ENCODE results near the gene TMEM130. TPM values are rescaled to one million over a fixed set of nuclear protein-coding genes. Genes with fewer than 3 reads are reported as not detected.

The TMEM130 gene
- total and polyA plus RNA-seq, 4 donors, result 0.34 to 1.5 (median 0.60) TPM

GRCh38 chr7:98821348-98821747, 48.5 kb downstream of the TMEM130 start:
- DNase-seq, result no peak
- WGBS, 2 donors, result 90 to 93% methylated on average over 1 of the region's 1 CpG
- Histone ChIP-seq H3K27me3 (ENCODE audit: control insufficient read depth in 3 of 3, insufficient read depth in 3 of 3, low read length in 2 of 3) (no peaks in the 10 kb centered on the region), H3K36me3 (ENCODE audit: control insufficient read depth in 4 of 4, insufficient read depth in 4 of 4, low read length in 4 of 4) (no peaks in the 10 kb centered on the region), H3K9ac (ENCODE audit: insufficient read depth in 1 of 2, low read length in 2 of 2) (no peak overlapping the region), H3K27ac (ENCODE audit: low read depth in 1 of 2, low read length in 1 of 2) (no peak overlapping the region), H3K4me1 (ENCODE audit: control insufficient read depth in 5 of 5, insufficient read depth in 5 of 5, low read length in 5 of 5) (peaks cover 0 to 3% (median 0%) of the 10 kb centered on the region in 5 donors), H3K4me3 (no peak overlapping the region), H3K9me3 (ENCODE audit: control insufficient read depth in 4 of 4, insufficient read depth in 3 of 4, low read length in 3 of 4) (peaks cover 0 to 1% (median 0%) of the 10 kb centered on the region in 4 donors)
- ATAC-seq (ENCODE audit: insufficient read depth, low FRiP score), result no peak
- TF ChIP-seq CTCF (IDR thresholded peaks at IDR 0.05; ENCODE audit: control extremely low read depth, extremely low read depth), result no peak

- Histone ChIP-seq H3K27ac (ENCODE audit: low read depth in 1 of 2, low read length in 1 of 2) (peak overlapping the region in 1 of 2 donors; percentile 64), H3K9ac (ENCODE audit: insufficient read depth in 1 of 2, low read length in 2 of 2) (no peak overlapping the region), H3K36me3 (ENCODE audit: control insufficient read depth in 4 of 4, insufficient read depth in 4 of 4, low read length in 4 of 4) (no peaks in the 10 kb centered on the region), H3K9me3 (ENCODE audit: control insufficient read depth in 4 of 4, insufficient read depth in 3 of 4, low read length in 3 of 4) (peaks cover 0 to 1% (median 0%) of the 10 kb centered on the region in 4 donors), H3K4me1 (ENCODE audit: control insufficient read depth in 5 of 5, insufficient read depth in 5 of 5, low read length in 5 of 5) (peaks cover 0 to 3% (median 0%) of the 10 kb centered on the region in 5 donors), H3K4me3 (no peak overlapping the region), H3K27me3 (ENCODE audit: control insufficient read depth in 3 of 3, insufficient read depth in 3 of 3, low read length in 2 of 3) (no peaks in the 10 kb centered on the region)
- WGBS, 2 donors, result 91 to 93% methylated on average over 3 of the region's 3 CpGs
- DNase-seq (no peak), ATAC-seq (ENCODE audit: insufficient read depth, low FRiP score) (no peak)
- TF ChIP-seq CTCF (IDR thresholded peaks at IDR 0.05; ENCODE audit: control extremely low read depth, extremely low read depth), result no peak
These were observed 52.7 kb downstream of the TMEM130 start for GRCh38 chr7:98816967-98817710.

GRCh38 chr7:98816241-98816640, 53.6 kb downstream of the TMEM130 start:
- DNase-seq (no peak), ATAC-seq (ENCODE audit: insufficient read depth, low FRiP score) (no peak)
- TF ChIP-seq CTCF (IDR thresholded peaks at IDR 0.05; ENCODE audit: control extremely low read depth, extremely low read depth), result no peak
- no peaks in the 10 kb centered on the region for H3K36me3 ChIP-seq (ENCODE audit: control insufficient read depth in 4 of 4, insufficient read depth in 4 of 4, low read length in 4 of 4)
- peak overlapping the region in 1 of 2 donors; percentile 64 for H3K27ac ChIP-seq (ENCODE audit: low read depth in 1 of 2, low read length in 1 of 2)
- WGBS, 2 donors, result 73 to 85% methylated on average over 4 of the region's 4 CpGs
- no peaks in the 10 kb centered on the region for H3K27me3 ChIP-seq (ENCODE audit: control insufficient read depth in 3 of 3, insufficient read depth in 3 of 3, low read length in 2 of 3)
- peaks cover 0 to 2% (median 0%) of the 10 kb centered on the region in 4 donors for H3K9me3 ChIP-seq (ENCODE audit: control insufficient read depth in 4 of 4, insufficient read depth in 3 of 4, low read length in 3 of 4)
- no peak overlapping the region for H3K9ac ChIP-seq (ENCODE audit: insufficient read depth in 1 of 2, low read length in 2 of 2)
- no peak overlapping the region for H3K4me3 ChIP-seq
- H3K4me1 ChIP-seq (ENCODE audit: control insufficient read depth in 5 of 5, insufficient read depth in 5 of 5, low read length in 5 of 5), result peaks cover 0 to 3% (median 0%) of the 10 kb centered on the region in 5 donors
